ENCODE data around the gene KMO.
A peak's percentile ranks its signal among the peaks of the same experiment; 100 is the strongest.

KMO gene

DNA sequence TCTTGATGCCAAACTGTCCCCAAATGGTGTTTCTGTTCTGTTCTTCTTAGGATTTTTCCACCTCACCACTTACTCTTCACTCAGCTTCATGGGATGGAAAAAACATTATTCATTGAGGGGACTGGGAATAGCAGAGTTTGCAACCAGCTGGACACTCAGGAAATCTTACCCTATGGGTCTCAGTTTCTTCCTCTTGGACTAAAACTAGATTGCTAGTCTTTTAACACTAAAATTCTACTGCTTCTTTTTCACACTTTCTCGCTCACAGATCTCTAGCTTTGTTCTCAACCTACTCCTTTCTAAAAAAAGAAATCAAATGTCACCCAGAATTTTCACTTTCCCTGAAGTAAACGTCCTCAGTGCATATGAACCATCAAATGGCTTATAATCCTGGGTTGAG lies 4.8 kb downstream of the KMO start:
- no peak for DNase-seq (ENCODE audit: low read depth in 2 of 2)

- DNase-seq (ENCODE audit: low read depth in 2 of 2) = no peak
Observed at GRCh38 chr1:241542199-241542907, 10.2 kb downstream of the KMO start.

DNA sequence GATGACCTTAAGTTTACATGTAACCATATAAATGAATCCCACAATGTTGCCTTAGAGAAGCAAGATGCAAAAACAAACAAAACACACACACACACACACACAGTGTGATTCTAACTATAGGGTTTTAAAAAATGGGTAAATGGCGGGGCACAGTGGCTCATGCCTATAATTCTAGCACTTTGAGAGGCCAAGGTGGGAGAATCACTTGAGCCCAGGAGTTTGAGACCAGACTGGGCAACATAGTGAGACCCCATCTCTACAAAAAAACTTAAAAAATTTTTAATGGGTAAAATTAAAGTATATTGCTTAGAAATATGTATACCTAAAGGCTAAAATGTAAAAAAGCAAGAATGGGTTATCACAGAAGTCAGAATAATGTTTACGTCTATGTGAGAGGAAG lies 15.8 kb downstream of the KMO start:
- no peak for DNase-seq (ENCODE audit: low read depth in 2 of 2)

- DNase-seq (ENCODE audit: low read depth in 2 of 2) = no peak
Observed at GRCh38 chr1:241550318-241550717, 18.1 kb downstream of the KMO start.

GRCh38 chr1:241551759-241552638 lies 19.8 kb downstream of the KMO start:
- peak; percentile 31 to 43 for DNase-seq (ENCODE audit: low read depth in 2 of 2)

- no peak for DNase-seq (ENCODE audit: low read depth in 2 of 2)
Observed at GRCh38 chr1:241553886-241554592, 21.9 kb downstream of the KMO start.

- no peak for DNase-seq (ENCODE audit: low read depth in 2 of 2)
Observed at GRCh38 chr1:241555526-241555925, 23.3 kb downstream of the KMO start.

DNA sequence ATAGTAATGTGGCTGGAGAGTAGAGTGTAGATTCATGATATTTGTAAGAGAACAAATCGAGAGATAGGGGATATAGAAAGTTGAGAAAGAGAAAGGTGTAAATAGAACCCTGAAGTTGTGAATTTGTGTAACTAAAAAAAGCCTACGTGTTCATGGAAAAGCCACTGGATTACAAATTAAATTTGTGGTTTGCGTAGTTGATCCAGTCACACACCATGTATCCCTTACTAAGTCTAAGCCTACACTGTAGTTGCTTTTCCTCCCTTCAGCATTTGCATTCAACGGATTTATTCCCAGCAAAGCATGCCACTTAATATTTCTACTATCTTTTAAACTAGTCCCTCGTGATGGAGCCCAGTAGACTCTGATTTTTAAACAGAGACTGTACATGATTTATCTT lies 24.9 kb downstream of the KMO start:
- no peak for DNase-seq (ENCODE audit: low read depth in 2 of 2)

DNA sequence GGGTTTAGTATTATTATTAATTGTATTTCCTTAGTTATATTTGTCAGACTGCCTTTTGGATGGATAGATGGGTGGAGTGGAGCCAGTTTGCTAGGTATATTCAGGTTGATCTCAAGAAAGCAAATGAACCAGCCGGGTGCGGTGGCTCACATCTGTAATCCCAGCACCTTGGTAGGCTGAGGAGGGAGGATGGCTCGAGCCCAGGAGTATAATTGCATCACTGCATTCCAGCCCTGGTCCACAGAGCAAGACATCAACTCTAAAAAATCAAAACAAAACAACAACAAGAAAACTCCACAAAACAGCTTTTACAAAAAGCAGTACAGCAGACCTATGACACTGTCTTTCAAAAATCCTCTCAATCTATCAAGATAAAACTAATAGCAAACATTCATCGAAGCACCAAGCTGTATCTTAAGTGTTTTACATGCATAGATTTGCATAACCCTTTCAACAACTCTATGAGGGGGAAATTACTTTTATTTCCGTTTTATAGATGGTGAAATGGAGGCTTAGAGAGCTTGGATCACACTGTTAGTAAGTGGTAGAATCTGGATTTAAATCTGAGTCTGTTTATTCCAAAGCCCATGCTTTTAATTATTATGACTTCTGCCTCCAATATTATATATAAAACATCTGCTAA lies 25.5 kb downstream of the KMO start:
- no peak for DNase-seq (ENCODE audit: low read depth in 2 of 2)

DNA sequence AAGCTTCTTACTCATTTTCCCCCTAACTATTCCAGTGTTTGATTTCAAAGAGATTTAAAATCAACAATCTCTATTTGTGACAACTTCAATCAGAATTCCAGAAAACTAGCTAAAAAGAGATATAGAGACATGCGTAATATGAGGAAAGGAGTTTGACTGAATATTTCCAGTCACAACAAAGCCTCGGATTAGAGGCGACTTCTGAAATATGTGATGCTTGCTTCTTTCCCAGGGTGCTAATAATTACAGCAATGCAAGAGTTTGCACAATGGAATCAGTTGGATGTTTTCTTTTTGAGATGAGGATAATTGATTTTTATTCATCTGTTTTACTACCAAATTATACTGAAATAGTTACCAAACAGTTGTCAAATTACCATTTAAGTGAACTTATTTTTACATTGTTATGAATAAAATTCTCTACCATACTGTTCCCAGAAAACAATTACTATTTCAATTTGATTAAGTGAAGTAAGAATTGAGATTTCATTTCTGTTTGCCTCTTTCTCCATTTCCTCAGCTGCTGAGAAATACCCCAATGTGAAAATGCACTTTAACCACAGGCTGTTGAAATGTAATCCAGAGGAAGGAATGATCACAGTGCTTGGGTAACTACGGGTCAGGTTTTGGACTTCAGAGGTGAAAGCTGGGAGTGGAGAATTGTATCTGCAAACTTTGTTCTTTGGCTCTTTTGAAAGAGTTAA lies 28.1 kb downstream of the KMO start:
- no peak for DNase-seq (ENCODE audit: low read depth in 2 of 2)

DNA sequence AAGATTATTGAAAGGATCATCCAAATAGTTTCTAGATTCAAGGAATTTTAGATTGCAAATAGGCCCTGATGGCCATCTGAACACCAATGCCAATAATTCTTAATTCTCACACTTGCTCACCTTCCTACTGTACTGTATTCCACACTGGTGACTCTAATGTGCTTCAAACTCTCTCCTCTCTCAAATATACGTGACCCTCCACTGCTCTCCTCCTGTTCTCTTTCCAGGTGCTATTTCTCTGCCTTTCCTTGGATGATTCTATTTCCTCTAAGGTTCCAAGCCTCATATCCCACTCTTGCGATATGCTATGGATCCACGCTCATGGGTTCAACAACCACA lies 28.6 kb downstream of the KMO start:
- no peak for DNase-seq (ENCODE audit: low read depth in 2 of 2)

DNA sequence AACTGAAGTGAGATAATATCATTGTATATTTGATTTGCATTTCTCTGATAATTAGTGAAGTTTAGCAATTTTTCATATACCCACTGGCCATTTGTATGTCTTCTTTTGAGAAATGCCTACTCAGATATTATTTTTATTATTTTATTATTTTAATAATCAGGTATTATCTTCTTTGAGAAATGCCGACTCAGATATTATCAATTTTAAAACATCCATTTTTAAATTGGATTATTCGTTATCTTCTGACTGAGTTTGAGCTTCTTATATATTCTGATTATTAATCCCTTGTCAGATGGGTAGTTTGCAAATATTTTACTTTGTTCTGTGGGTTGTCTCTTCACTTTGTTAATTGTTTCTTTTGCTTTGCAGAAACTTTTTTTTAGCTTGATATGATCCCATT lies 37.7 kb downstream of the KMO start:
- no peak for DNase-seq (ENCODE audit: low read depth in 2 of 2)

- DNase-seq (ENCODE audit: low read depth in 2 of 2) = no peak
Observed at GRCh38 chr1:241574154-241574553, 42.0 kb downstream of the KMO start.

GRCh38 chr1:241579434-241579833 lies 47.3 kb downstream of the KMO start:
- DNase-seq (ENCODE audit: low read depth in 2 of 2) = no peak

GRCh38 chr1:241582921-241583321 lies 50.7 kb downstream of the KMO start:
- DNase-seq (ENCODE audit: low read depth in 2 of 2) = no peak

DNA sequence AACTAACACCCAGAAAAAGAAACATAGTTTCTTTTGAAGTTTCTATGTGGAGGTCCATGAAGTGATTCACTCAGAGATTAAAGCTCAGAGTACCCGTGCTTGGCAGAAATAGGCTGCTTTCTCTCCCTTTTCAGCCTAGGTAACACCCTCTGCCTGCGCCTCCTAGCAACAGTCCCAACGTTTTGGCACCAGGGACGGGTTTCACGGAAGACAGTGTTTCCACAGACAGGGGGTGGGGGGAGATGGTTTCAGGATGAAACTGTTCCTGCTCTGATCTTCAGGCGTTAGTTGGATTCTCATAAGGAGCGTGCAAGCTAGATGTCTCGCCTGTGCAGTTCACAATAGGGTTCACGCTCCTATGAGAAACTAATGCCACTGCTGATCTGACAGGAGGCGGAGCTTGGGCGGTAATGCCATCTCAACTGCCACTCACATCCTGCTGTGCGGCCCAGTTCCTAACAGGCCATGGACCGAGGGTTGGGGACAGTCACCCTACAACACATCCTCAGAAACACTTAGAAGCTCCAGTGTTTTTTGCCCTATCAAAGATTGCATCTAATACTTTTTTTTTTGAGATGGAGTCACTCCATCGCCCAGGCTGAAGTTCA lies 54.8 kb downstream of the KMO start:
- no peak for DNase-seq (ENCODE audit: low read depth in 2 of 2)

DNA sequence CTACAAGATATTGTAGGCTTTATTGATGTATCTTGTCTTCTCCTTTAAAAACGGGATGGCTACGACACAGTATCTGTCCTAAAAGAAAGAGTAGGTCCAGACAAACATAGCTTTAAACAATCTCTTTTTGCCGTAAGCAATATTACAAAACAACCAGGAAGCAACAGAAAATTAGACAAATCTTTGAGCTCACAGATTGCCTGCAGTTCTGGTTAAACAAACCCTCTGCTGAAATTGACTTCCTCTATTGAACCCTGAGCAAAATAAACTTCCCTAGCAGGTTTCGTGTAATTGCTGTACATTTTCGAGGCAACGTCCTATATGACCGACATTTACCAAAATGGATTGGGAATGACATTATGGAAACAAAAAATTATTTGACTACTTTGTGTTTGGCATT lies 57.3 kb downstream of the KMO start:
- DNase-seq (ENCODE audit: low read depth in 2 of 2) = no peak

DNA sequence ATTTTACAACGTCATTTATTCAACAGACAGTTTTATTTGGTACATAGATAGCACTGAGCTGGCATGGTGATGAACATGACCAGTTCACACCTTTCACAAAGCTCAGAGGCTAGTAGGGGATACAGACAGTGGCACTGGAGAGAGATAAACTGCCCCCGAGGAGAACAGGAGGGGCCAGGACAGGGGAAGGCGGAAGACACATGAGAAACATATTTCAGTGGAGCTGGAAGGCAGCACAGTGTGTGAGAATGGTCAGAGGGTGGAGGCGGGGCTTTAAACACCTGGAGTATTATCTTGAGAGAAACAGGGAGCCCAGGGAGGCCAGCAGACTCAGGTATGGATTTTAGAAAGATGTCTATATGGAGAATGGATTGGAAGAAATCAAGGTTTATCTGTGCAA lies 58.5 kb downstream of the KMO start:
- DNase-seq (ENCODE audit: low read depth in 2 of 2) = no peak

- DNase-seq (ENCODE audit: low read depth in 2 of 2) = no peak
Observed at GRCh38 chr1:241591317-241591716, 59.1 kb downstream of the KMO start.

GRCh38 chr1:241591736-241592135 lies 59.6 kb downstream of the KMO start:
- no peak for DNase-seq (ENCODE audit: low read depth in 2 of 2)

DNA sequence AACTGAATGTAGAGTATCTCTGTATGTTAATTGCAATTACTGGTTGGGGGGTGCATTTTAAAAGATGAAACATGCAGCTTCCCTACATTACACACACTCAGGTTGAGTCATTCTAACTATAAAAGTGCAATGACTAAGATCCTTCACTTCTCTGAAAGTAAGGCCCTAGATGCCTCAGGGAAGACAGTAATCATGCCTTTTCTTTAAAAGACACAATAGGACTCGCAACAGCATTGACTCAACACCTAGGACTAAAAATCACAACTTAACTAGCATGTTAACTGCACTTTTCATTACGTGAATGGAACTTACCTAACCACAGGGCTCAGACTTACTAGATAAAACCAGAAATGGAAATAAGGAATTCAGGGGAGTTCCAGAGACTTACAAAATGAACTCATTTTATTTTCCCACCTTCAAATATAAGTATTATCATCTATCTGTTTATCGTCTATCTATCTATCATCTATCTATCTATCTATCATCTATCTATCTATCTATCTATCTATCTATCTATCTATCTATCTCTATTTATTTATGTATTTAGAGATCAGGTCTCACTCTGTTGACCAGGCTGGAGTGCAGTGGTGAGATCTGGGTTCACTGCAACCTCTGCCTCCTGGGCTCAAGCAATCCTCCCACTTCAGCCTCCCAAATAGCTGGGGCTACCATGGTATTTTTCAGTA lies 60.2 kb downstream of the KMO start:
- DNase-seq (ENCODE audit: low read depth in 2 of 2) = no peak
